H1 (cell line): ENCODE data around the gene SH2D2A. TPM values are rescaled to one million over a fixed set of nuclear protein-coding genes. Genes with fewer than 3 reads are reported as not detected.

Experiments
- BACH1 ChIP-seq: IDR thresholded peaks from 2 replicates; pipeline ENCODE4 v1.6.1; 2012; ENCODE audit warnings: low read length, improper control_type of control experiment
- HDAC2 ChIP-seq, 2 experiments: fragments of 300-600 bp in 1 of 2; sonication (generic) in 1 of 2; IDR thresholded peaks; 2 replicates each; pipeline ENCODE4 v1.6.1; 2011 to 2012; ENCODE audit warnings: low read depth in 2 of 2, low read length in 2 of 2, mild to moderate bottlenecking in 2 of 2, moderate library complexity in 2 of 2, borderline replicate concordance in 1 of 2, inconsistent platforms in 1 of 2
- polyA plus RNA-seq, 7 experiments: library from polyadenylated mRNA; depleted of rRNA in 3 of 7; stranded (reverse) in 5 of 7; unstranded in 2 of 7; fragments of >200 nt in 5 of 7; fragments of 200-250 nt in 2 of 7; gene quantifications; 1 replicate in 5 of 7; 2 replicates in 1 of 7; 4 replicates in 1 of 7; pipeline versions ENCODE4 v1.2.1 to v1.2.3, GENCODE V29; 2011 to 2013; ENCODE audit warnings: missing spikeins in 2 of 7, mixed read lengths in 2 of 7
- total RNA-seq: library from RNA; stranded (reverse); fragmentation: NEBNext Ultra II Directional; extraction: Animal tissue kit (Norgen Biotek cat#: 25700); gene quantifications from 2 replicates; pipeline ENCODE4 v1.2.1, GENCODE V29; 2021

SH2D2A gene
- total and polyA plus RNA-seq, 2 of the 8 experiments (the other 6 are each of a cell fraction or from before 2014, with no cell fraction given) = 3.3 to 7.9 TPM

DNA sequence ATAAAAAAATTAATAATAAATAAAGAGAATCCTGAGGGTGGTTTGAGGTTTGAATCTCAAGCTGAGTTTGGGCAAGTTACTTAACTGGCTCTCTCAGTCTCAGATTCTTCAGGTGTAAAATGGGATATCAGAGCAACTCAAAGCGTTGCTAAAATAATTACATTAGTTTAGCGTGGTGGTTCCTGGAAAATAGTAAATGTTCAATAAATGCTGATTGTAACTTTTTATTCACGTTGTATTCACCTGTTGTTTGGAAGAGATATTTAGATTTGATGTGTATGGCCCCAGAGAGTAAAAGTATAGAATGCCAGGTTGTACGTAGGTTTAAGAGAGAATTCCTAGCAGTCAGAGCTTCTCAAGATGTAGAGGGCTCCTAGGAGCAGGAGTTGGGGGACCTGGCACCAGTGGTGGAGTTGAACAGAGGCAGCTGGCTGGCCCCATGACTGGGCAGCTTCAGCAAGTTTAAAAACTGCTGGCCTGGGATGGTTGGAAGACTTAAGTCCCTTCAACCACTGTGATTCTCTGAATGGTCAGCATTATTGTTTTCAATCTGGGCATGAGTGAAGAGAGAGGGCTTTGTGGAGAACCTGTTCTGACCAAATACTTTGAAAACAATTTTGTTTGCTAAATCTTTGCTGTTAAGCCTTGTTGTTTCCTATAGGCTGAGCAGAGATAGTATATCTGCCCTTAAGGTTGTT lies 26.9 kb downstream of the SH2D2A start (continued):
- TF ChIP-seq BACH1 (no peak), HDAC2 (IDR thresholded peaks at IDR 0.05; ENCODE audit: borderline replicate concordance in 1 of 2, low read depth in 2 of 2, low read length in 2 of 2) (no peak)
